Neuronal stem cell (in vitro differentiated cells): ENCODE results near the gene VCL.
A peak's percentile ranks its signal among the peaks of the same experiment; 100 is the strongest.

Source experiments
- DNase-seq: peaks from one replicate; pipeline ENCODE4 v3.0.0-alpha.2; 2013; ENCODE audit warnings: low spot score
- H2AFZ ChIP-seq: one replicate; pipeline ENCODE4 v1.6.1; 2013; ENCODE audit warnings: mild to moderate bottlenecking, low read length, inconsistent platforms
- H2AK5ac ChIP-seq: 2 replicates; pipeline ENCODE4 v1.6.1; 2013; ENCODE audit warnings: low read depth, mild to moderate bottlenecking, inconsistent platforms, low read length, moderate library complexity, mixed read lengths
- H2BK120ac ChIP-seq: 2 replicates; pipeline ENCODE4 v1.6.1; 2013; ENCODE audit warnings: low read depth, mild to moderate bottlenecking, inconsistent platforms, low read length, moderate library complexity, mixed read lengths
- H2BK12ac ChIP-seq: one replicate; pipeline ENCODE4 v1.6.1; 2013; ENCODE audit warnings: low read length, inconsistent platforms
- H2BK15ac ChIP-seq: 2 replicates; pipeline ENCODE4 v1.6.1; 2013; ENCODE audit warnings: mild to moderate bottlenecking, low read length, inconsistent platforms, mixed read lengths
- H2BK5ac ChIP-seq: one replicate; pipeline ENCODE4 v1.6.1; 2013; ENCODE audit warnings: inconsistent platforms, mild to moderate bottlenecking, low read length, moderate library complexity
- H3K14ac ChIP-seq: one replicate; pipeline ENCODE4 v1.6.1; 2013; ENCODE audit warnings: low read length, inconsistent platforms
- H3K18ac ChIP-seq: 2 replicates; pipeline ENCODE4 v1.6.1; 2013; ENCODE audit warnings: low read length, inconsistent platforms
- H3K23ac ChIP-seq: 2 replicates; pipeline ENCODE4 v1.6.1; 2013; ENCODE audit warnings: low read depth, mild to moderate bottlenecking, mixed read lengths, low read length, inconsistent platforms; ENCODE audit not compliant: poor library complexity
- H3K27ac ChIP-seq: replicated peaks from 3 replicates; pipeline ENCODE4 v1.5.1; 2013; ENCODE audit warnings: low read length, inconsistent platforms
- H3K27me3 ChIP-seq, 3 experiments: 2 replicates each; pipeline ENCODE4 v1.6.1; 2013; ENCODE audit warnings: low read length in 3 of 3, mild to moderate bottlenecking in 2 of 3, inconsistent platforms in 1 of 3, low read depth in 1 of 3, mixed read lengths in 1 of 3, moderate library complexity in 1 of 3; ENCODE audit not compliant: control insufficient read depth in 3 of 3, insufficient read depth in 3 of 3
- H3K36me3 ChIP-seq, 2 donors: replicated peaks in 1 of 2; 2 replicates each; pipeline ENCODE4 v1.6.1; 2013; ENCODE audit warnings: low read length in 2 of 2; ENCODE audit not compliant: control insufficient read depth in 2 of 2, insufficient read depth in 2 of 2
- H3K4ac ChIP-seq: 2 replicates; pipeline ENCODE4 v1.6.1; 2013; ENCODE audit warnings: inconsistent platforms, mild to moderate bottlenecking, low read length, moderate library complexity
- H3K4me1 ChIP-seq, 2 donors: 1 replicate in 1 of 2; 2 replicates in 1 of 2; pipeline ENCODE4 v1.6.1; 2013; ENCODE audit warnings: low read length in 2 of 2, low read depth in 1 of 2; ENCODE audit not compliant: control insufficient read depth in 2 of 2, insufficient read depth in 1 of 2
- H3K4me2 ChIP-seq: one replicate; pipeline ENCODE4 v1.6.1; 2013; ENCODE audit warnings: mild to moderate bottlenecking, low read length, inconsistent platforms; ENCODE audit not compliant: insufficient read depth, poor library complexity, severe bottlenecking
- H3K4me3 ChIP-seq, 2 donors: 2 replicates each; pipeline ENCODE4 v1.5.1; 2013; ENCODE audit warnings: low read length in 2 of 2, mild to moderate bottlenecking in 2 of 2, inconsistent platforms in 1 of 2, moderate library complexity in 1 of 2
- H3K79me1 ChIP-seq: one replicate; pipeline ENCODE4 v1.6.1; 2013; ENCODE audit warnings: low read depth, mild to moderate bottlenecking, inconsistent platforms, low read length, moderate library complexity
- H3K9ac ChIP-seq: one replicate; pipeline ENCODE4 v1.6.1; 2013; ENCODE audit warnings: mild to moderate bottlenecking, low read depth, low read length, inconsistent platforms; ENCODE audit not compliant: poor library complexity
- H3K9me3 ChIP-seq, 2 donors: replicated peaks in 1 of 2; 2 replicates each; pipeline versions ENCODE3 to v1.6.1; 2013; ENCODE audit warnings: low read length in 2 of 2, mild to moderate bottlenecking in 2 of 2, inconsistent platforms in 1 of 2, low read depth in 1 of 2, mixed read lengths in 1 of 2, moderate library complexity in 1 of 2; ENCODE audit not compliant: control insufficient read depth in 2 of 2, insufficient read depth in 1 of 2
- H4K8ac ChIP-seq: one replicate; pipeline ENCODE4 v1.6.1; 2013; ENCODE audit warnings: low read depth, mild to moderate bottlenecking, inconsistent platforms, low read length, moderate library complexity
- H4K91ac ChIP-seq: one replicate; pipeline ENCODE4 v1.6.1; 2013; ENCODE audit warnings: low read length, low read depth, mild to moderate bottlenecking, inconsistent platforms; ENCODE audit not compliant: poor library complexity
- WGBS, 2 donors: extraction: QIAGEN DNeasy Blood & Tissue Kit; methylation state at CpG; one replicate each; pipeline ENCODE4 v1.1.7; 2013; ENCODE audit warnings: missing lambda C conversion rate in 2 of 2, mixed read lengths in 1 of 2; ENCODE audit not compliant: insufficient read length in 2 of 2, insufficient replicate concordance in 1 of 2; ENCODE audit errors: extremely low coverage in 2 of 2; 5-methylcytosine and 5-hydroxymethylcytosine counted together

Gene VCL

DNA sequence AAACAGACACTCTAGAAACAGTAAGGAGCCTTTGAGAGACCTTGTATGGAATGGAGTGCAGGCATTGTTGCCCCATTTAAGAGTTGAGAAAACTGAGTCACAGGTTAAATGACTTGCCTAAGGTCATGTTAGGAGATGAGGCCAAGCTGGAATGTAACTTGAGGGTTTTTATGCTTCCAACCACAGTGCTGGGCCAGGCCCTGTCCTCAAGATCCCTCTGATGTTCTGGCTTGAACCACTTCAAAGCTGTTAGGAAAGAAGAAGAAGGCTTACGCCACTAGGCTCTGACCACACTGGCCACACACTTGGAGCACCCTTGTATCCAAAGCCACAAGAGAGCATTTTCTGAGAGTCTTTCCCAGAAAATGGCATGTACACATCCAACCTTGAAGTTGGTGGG, 44.3 kb upstream of the VCL start:
- H2BK5ac ChIP-seq = no peak overlapping the region
- WGBS, 2 donors = no CpG with 5 or more reads among the region's 1 CpG
- peaks cover 12 to 15% of the 10 kb centered on the region in 2 donors for H3K4me1 ChIP-seq
- H3K9me3 ChIP-seq = no peaks in the 10 kb centered on the region
- H3K4me3 ChIP-seq = no peak overlapping the region
- no peak overlapping the region for H4K8ac ChIP-seq
- H3K23ac ChIP-seq = no peak overlapping the region
- no peak overlapping the region for H3K14ac ChIP-seq
- H3K36me3 ChIP-seq = no peaks in the 10 kb centered on the region
- no peak overlapping the region for H2AFZ ChIP-seq
- no peak overlapping the region for H2BK12ac ChIP-seq
- no peak overlapping the region for H3K27ac ChIP-seq
- no peak overlapping the region for H3K4ac ChIP-seq
- no peak overlapping the region for H2BK120ac ChIP-seq
- no peak overlapping the region for H3K9ac ChIP-seq
- no peak overlapping the region for H3K4me2 ChIP-seq
- no peak overlapping the region for H2AK5ac ChIP-seq
- H4K91ac ChIP-seq = no peak overlapping the region
- H2BK15ac ChIP-seq = no peak overlapping the region
- DNase-seq = no peak
- H3K18ac ChIP-seq = no peak overlapping the region
- H3K27me3 ChIP-seq = no peaks in the 10 kb centered on the region
- H3K79me1 ChIP-seq = no peaks in the 10 kb centered on the region

DNA sequence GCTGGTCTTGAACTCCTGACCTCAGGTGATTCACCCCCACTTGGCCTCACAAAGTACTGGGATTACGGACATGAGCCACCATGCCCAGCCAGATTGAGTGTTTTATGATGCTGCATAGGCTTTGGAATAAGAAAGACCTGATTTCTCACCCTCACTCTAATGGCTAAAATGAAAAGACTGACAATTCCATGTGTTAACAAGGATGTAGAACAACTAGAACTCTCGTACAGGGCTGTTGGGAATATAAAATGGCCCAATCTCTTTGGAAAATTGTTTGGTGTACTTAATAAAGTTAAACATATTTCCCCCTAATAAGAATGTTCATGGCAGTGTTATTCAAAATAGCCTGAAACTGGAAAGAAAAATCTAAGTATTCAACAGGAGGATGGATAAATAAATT, 43.2 kb upstream of the VCL start:
- H4K91ac ChIP-seq = no peak overlapping the region
- DNase-seq = no peak
- H3K4ac ChIP-seq = no peak overlapping the region
- H2BK120ac ChIP-seq = no peak overlapping the region
- H2BK5ac ChIP-seq = no peak overlapping the region
- peaks cover 12 to 15% of the 10 kb centered on the region in 2 donors for H3K4me1 ChIP-seq
- H3K9me3 ChIP-seq = no peaks in the 10 kb centered on the region
- no peak overlapping the region for H4K8ac ChIP-seq
- no peak overlapping the region for H3K27ac ChIP-seq
- no peak overlapping the region for H2BK15ac ChIP-seq
- WGBS, 2 donors = no CpG with 5 or more reads among the region's 2 CpGs
- no peaks in the 10 kb centered on the region for H3K79me1 ChIP-seq
- no peak overlapping the region for H3K14ac ChIP-seq
- no peak overlapping the region for H2AFZ ChIP-seq
- no peak overlapping the region for H2BK12ac ChIP-seq
- no peaks in the 10 kb centered on the region for H3K36me3 ChIP-seq
- no peak overlapping the region for H3K9ac ChIP-seq
- H3K18ac ChIP-seq = no peak overlapping the region
- no peak overlapping the region for H2AK5ac ChIP-seq
- H3K4me3 ChIP-seq = no peak overlapping the region
- H3K4me2 ChIP-seq = no peak overlapping the region
- no peaks in the 10 kb centered on the region for H3K27me3 ChIP-seq
- no peak overlapping the region for H3K23ac ChIP-seq

- H2BK12ac ChIP-seq = no peak overlapping the region
- no peak overlapping the region for H3K4me3 ChIP-seq
- H2BK120ac ChIP-seq = no peak overlapping the region
- no peak overlapping the region for H3K4me2 ChIP-seq
- H3K9ac ChIP-seq = no peak overlapping the region
- H3K4me1 ChIP-seq = peaks cover 8 to 9% of the 10 kb centered on the region in 2 donors
- no peaks in the 10 kb centered on the region for H3K79me1 ChIP-seq
- no CpG with 5 or more reads among the region's 2 CpGs for WGBS, 2 donors
- H3K9me3 ChIP-seq = no peaks in the 10 kb centered on the region
- H3K23ac ChIP-seq = no peak overlapping the region
- no peak overlapping the region for H3K4ac ChIP-seq
- no peak overlapping the region for H2BK15ac ChIP-seq
- H2AFZ ChIP-seq = no peak overlapping the region
- H2BK5ac ChIP-seq = no peak overlapping the region
- H3K18ac ChIP-seq = no peak overlapping the region
- no peak overlapping the region for H4K91ac ChIP-seq
- H3K27me3 ChIP-seq = no peaks in the 10 kb centered on the region
- H2AK5ac ChIP-seq = no peak overlapping the region
- H3K14ac ChIP-seq = no peak overlapping the region
- no peaks in the 10 kb centered on the region for H3K36me3 ChIP-seq
- no peak for DNase-seq
- H4K8ac ChIP-seq = no peak overlapping the region
- H3K27ac ChIP-seq = no peak overlapping the region
Observed at GRCh38 chr10:73955719-73956118, 42.2 kb upstream of the VCL start.

- H2BK12ac ChIP-seq = peak overlapping the region; percentile 43
- no peak overlapping the region for H3K4me2 ChIP-seq
- peak overlapping the region; percentile 75 for H2AFZ ChIP-seq
- peak overlapping the region; percentile 62 for H3K18ac ChIP-seq
- H3K9me3 ChIP-seq = no peaks in the 10 kb centered on the region
- no peak overlapping the region for H2AK5ac ChIP-seq
- no peak overlapping the region for H3K4ac ChIP-seq
- H2BK15ac ChIP-seq = no peak overlapping the region
- WGBS, 2 donors = no CpG with 5 or more reads among the region's 9 CpGs
- no peak overlapping the region for H3K23ac ChIP-seq
- no peak overlapping the region for H3K4me3 ChIP-seq
- no peaks in the 10 kb centered on the region for H3K79me1 ChIP-seq
- H4K91ac ChIP-seq = no peak overlapping the region
- no peak overlapping the region for H3K14ac ChIP-seq
- no peaks in the 10 kb centered on the region for H3K36me3 ChIP-seq
- no peaks in the 10 kb centered on the region for H3K27me3 ChIP-seq
- H2BK120ac ChIP-seq = no peak overlapping the region
- DNase-seq = no peak
- peaks cover 8% of the 10 kb centered on the region in 2 donors for H3K4me1 ChIP-seq
- H2BK5ac ChIP-seq = peak overlapping the region; percentile 30
- no peak overlapping the region for H4K8ac ChIP-seq
- H3K9ac ChIP-seq = no peak overlapping the region
- no peak overlapping the region for H3K27ac ChIP-seq
Observed at GRCh38 chr10:73956476-73957359, 41.2 kb upstream of the VCL start.
